Measurements from ENCODE around the gene PLD3. TPM values are rescaled to one million over a fixed set of nuclear protein-coding genes. Genes with fewer than 3 reads are reported as not detected.

The PLD3 gene, protein sequence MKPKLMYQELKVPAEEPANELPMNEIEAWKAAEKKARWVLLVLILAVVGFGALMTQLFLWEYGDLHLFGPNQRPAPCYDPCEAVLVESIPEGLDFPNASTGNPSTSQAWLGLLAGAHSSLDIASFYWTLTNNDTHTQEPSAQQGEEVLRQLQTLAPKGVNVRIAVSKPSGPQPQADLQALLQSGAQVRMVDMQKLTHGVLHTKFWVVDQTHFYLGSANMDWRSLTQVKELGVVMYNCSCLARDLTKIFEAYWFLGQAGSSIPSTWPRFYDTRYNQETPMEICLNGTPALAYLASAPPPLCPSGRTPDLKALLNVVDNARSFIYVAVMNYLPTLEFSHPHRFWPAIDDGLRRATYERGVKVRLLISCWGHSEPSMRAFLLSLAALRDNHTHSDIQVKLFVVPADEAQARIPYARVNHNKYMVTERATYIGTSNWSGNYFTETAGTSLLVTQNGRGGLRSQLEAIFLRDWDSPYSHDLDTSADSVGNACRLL
- total RNA-seq (2022; extraction: Qiagen RNA extraction; ENCODE audit: low read depth), result 249 to 274 TPM (median 257 TPM) in 5 replicates

DNA sequence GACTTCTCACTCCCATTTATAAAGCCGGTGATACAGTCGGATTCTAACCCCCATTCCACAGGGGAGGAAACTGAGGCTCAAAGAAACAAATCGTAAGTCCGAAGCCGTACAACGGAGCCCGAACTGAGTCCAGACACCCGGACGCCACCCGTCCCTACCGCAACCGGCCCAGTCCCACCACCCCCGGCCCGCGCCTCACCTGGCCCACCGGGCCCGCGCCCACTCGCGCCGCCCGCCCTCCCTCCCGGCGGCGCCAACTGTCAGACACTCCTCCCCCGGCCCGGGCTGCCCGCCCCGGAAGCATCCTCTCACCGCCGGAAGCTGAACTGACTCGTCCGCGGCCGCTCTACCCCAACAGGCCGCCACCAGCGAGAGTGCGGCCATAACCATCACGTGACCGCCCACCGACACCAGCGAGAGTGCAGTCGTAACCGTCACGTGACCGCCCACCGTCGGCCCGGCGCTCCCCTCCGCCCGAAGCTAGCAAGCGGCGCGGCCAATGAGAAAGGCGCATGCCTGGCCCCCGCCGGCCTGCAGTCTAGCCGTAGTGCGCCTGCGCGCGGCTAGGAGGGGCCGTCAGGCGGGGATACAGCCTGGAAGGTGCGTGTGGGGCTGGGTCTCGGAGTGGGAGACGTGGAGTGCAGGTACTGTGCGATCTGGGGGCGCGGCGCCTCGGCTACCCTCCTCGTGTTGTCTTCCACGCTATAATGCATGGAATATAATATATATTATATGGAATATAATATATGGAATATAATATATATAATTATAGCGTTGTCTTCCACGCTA, at the start of gene PLD3, which contains the start of gene C19orf47:
Gene PLD3, plus strand, starts transcription at position 571 of the 789 bp plus-strand sequence. CDS start 17,789 bp downstream, outside the sequence.
Gene C19orf47, minus strand, starts transcription at position 273 of the 789 bp plus-strand sequence. CDS start 6,540 bp downstream, outside the sequence.

DNA sequence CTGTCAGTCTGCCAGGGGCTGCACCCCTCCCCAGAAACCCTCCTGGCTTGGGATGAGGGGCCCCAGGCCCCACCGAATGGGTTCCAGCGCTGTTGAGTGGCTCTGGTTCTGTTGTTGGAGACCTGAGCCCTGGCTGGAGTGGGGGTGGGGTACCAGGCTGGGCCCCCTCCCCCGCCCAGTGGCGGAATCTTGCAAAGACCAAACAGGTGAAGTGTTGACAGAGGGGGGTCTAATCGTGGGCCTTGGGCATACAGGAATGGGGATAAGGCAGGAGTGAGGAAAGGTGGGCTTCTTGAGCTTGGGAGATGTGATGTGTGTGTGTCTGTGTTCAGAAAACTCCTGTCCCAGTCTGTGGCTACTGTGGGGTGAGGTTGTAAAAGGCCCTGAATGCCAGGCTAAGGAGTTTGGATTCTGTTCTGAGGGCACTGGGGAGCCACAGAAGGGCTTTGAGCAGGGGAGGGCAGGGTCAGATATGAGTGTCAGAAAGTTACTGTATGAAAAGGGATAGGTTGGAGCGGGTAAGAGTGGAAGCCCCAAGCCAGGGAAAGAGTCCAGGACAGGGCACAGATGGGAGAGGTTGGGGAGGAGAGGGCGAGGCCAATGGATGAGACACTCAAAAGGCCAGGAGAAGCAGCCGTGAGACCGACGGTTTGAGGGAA, 41.7 kb downstream of the PLD3 start, which contains the start of gene HIPK4:
Gene HIPK4, minus strand, starts transcription at position 98 of the 659 bp plus-strand sequence. CDS start 279 bp downstream, outside the sequence.

DNA sequence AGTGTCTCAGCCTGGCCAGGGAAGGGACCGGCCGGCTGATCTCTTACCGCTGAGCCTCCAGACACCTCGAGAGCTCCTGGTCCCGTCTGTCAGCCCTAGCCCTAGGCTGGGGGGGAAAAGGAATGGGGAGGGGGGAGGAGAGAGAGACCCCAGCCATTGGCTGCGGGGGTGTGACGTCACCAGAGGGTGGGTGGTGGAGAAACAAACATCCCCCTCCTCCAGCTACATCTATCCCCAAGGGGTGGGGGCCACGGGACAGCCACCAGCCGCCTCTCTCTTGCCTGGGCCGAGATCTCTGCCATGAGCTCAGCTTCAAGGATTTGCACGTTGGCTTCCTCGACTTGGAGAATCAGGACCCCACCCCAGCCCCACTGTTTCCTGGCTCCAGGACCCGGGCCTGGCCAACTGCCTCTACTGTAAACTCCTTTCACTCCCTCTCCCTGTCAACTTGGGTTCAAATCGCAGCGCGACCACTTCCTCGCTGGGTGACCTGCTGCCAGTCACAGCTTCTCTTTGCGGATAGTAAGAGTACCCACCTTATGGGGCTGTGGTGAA, 64.9 kb downstream of the PLD3 start, which contains the start of gene PRX:
Gene PRX, minus strand, starts transcription at position 88 of the 555 bp plus-strand sequence. CDS start 5,446 bp downstream, outside the sequence.

DNA sequence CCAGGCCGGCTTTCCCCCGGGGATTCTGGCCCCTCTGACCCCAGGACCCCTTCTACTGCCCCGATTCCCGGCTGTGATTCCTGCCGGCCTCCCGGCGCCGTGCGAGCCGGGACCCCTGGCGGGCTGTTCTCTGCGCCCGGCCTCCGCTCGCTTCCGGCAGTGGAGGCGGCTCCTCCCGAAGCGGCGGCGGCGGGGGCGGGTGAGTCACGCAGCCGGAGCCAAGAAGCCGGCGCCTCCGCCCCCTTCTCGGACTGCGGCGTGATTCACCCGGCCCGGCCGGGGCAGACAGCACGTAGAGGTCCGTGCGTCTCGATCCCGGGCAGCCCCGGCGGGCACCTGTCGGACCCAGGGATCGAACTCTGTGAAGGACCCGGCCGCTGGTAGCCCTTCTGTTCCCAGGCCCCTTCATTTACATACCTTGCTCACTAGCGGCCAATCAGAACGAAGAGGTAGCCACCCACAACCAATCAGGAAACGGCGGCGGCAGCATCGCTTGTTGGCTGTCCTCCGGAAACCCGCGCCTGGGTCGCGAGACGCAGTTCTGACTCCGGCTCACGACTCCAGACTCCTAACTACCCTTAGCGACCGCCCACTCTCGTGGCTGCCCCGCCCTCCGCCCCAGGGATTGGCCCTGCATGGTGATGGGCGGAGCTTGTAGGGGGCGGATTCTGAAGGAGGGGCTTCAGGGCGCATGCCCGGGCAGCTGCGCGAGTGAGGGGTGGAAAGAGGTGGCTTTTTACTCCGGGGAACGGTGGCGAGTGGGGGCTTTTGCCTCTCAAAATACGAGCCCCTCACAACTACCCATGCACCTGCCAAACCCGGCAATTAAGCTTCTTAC, 77.2 kb downstream of the PLD3 start, which contains the start of gene SERTAD1:
Gene SERTAD1, minus strand, starts transcription at position 543 of the 838 bp plus-strand sequence. CDS start 2,446 bp downstream, outside the sequence.

Other genes starting within 250 kb of the PLD3 start
- gene MAP3K10, start 157.3 kb upstream of the PLD3 start, total RNA-seq (2022; extraction: Qiagen RNA extraction; ENCODE audit: low read depth), result 15.2 to 20.0 TPM (median 18.3 TPM) in 5 replicates
- 0.62 to 0.81 TPM (median 0.76 TPM) in 5 replicates for gene TTC9B, start 130.3 kb upstream of the PLD3 start, total RNA-seq (2022; extraction: Qiagen RNA extraction; ENCODE audit: low read depth)
- gene CCNP, start 122.0 kb upstream of the PLD3 start, total RNA-seq (2022; extraction: Qiagen RNA extraction; ENCODE audit: low read depth), result 0.09 to 0.30 TPM (median 0.17 TPM) in 5 replicates
- gene AKT2, start 63.4 kb upstream of the PLD3 start, total RNA-seq (2022; extraction: Qiagen RNA extraction; ENCODE audit: low read depth), result 127 to 188 TPM (median 177 TPM) in 5 replicates
- 22.8 to 32.2 TPM (median 32.0 TPM) in 5 replicates for gene C19orf47, start 298 bp upstream of the PLD3 start, total RNA-seq (2022; extraction: Qiagen RNA extraction; ENCODE audit: low read depth)
- 0.19 to 0.41 TPM (median 0.23 TPM) in 5 replicates for gene HIPK4, start 41.5 kb downstream of the PLD3 start, total RNA-seq (2022; extraction: Qiagen RNA extraction; ENCODE audit: low read depth)
- gene PRX, start 64.7 kb downstream of the PLD3 start, total RNA-seq (2022; extraction: Qiagen RNA extraction; ENCODE audit: low read depth), result 1.2 to 1.9 TPM (median 1.5 TPM) in 5 replicates
- 23.5 to 42.7 TPM (median 31.9 TPM) in 5 replicates for gene SERTAD1, start 77.3 kb downstream of the PLD3 start, total RNA-seq (2022; extraction: Qiagen RNA extraction; ENCODE audit: low read depth)
- gene SERTAD3, start 95.6 kb downstream of the PLD3 start, total RNA-seq (2022; extraction: Qiagen RNA extraction; ENCODE audit: low read depth), result 38.2 to 51.9 TPM (median 46.8 TPM) in 5 replicates
- 255 to 344 TPM (median 323 TPM) in 5 replicates for gene BLVRB, start 117.0 kb downstream of the PLD3 start, total RNA-seq (2022; extraction: Qiagen RNA extraction; ENCODE audit: low read depth)
- gene SPTBN4, start 118.3 kb downstream of the PLD3 start, total RNA-seq (2022; extraction: Qiagen RNA extraction; ENCODE audit: low read depth), result 0.45 to 1.3 TPM (median 0.92 TPM) in 5 replicates
- 107 to 161 TPM (median 136 TPM) in 5 replicates for gene SHKBP1, start 228.2 kb downstream of the PLD3 start, total RNA-seq (2022; extraction: Qiagen RNA extraction; ENCODE audit: low read depth)